K562 (cell line): ENCODE results near the gene GPR108. TPM values are rescaled to one million over a fixed set of nuclear protein-coding genes. Genes with fewer than 3 reads are reported as not detected.

Experiments
- ATAC-seq: fragments of 200-7000 bp; cut with Tn5 transposase; 3 replicates; pipeline ENCODE4 v1.9.1; 2020; ENCODE audit warnings: moderate library complexity
- BruUV-seq: library from RNA; stranded (reverse); fragments of 400-500 nt; replicated peaks from 2 replicates; lab custom pipeline; 2021; lab: Mats Ljungman, UMichigan
- CTCF ChIA-PET: fragments of 300-600 bp; formaldehyde crosslinking; extraction: SDS; loops from one replicate; lab custom pipeline; 2021; ENCODE audit warnings: low intra/inter-chr PET ratio; lab: Yijun Ruan, JAX
- POLR2A ChIA-PET: fragments of 300-600, 350-650 bp; sonication (Branson Sonifier 250); formaldehyde crosslinking; extraction: SDS; loops from one replicate; lab custom pipeline; 2021; ENCODE audit warnings: antibody characterized with exemption, inconsistent platforms; lab: Yijun Ruan, JAX
- DNase-seq, 4 experiments: peaks; one replicate each; pipeline versions ENCODE4 v3.0.0 to v3.0.0-alpha.2; 2011 to 2018; ENCODE audit warnings: low spot score in 3 of 4, mixed read lengths in 3 of 4; ENCODE audit errors: extremely low read depth in 1 of 4
- FAIRE-seq: peaks from 2 replicates; lab custom pipeline; 2011; peaks lifted over from hg19 to GRCh38; lab: Jason Lieb, UNC
- H2AFZ ChIP-seq: 2 replicates; pipeline ENCODE4 v1.6.0; 2011; ENCODE audit warnings: low read depth, low read length, control low read depth, inconsistent platforms
- H3K27ac ChIP-seq: fragments of 200-600 bp; 3 replicates; pipeline ENCODE4 v1.8.0; 2011; ENCODE audit warnings: low read depth, mild to moderate bottlenecking, control low read depth, inconsistent platforms, low read length, moderate library complexity, mixed read lengths; ENCODE audit errors: extremely low read depth
- H3K27me3 ChIP-seq, 2 experiments: fragments of 300-600 bp in 1 of 2; 2 replicates in 1 of 2; 3 replicates in 1 of 2; pipeline versions ENCODE4 v1.6.0 to v1.8.0; 2011; ENCODE audit warnings: inconsistent platforms in 2 of 2, low read length in 2 of 2, mild to moderate bottlenecking in 1 of 2, mixed read lengths in 1 of 2, moderate library complexity in 1 of 2; ENCODE audit not compliant: control insufficient read depth in 2 of 2, insufficient read depth in 2 of 2
- H3K36me3 ChIP-seq: fragments of 300-600 bp; 3 replicates; pipeline ENCODE4 v1.8.0; 2011; ENCODE audit warnings: mild to moderate bottlenecking, low read length, inconsistent platforms; ENCODE audit not compliant: control insufficient read depth, insufficient read depth
- H3K4me1 ChIP-seq, 2 experiments: fragments of 200-600 bp in 1 of 2; replicated peaks in 1 of 2; 2 replicates in 1 of 2; 3 replicates in 1 of 2; pipeline versions ENCODE4 v1.5.1 to v1.8.0; 2011; ENCODE audit warnings: inconsistent platforms in 2 of 2, low read length in 2 of 2, mild to moderate bottlenecking in 1 of 2, mixed read lengths in 1 of 2, moderate library complexity in 1 of 2; ENCODE audit not compliant: control insufficient read depth in 2 of 2, insufficient read depth in 2 of 2
- H3K4me2 ChIP-seq: 2 replicates; pipeline ENCODE4 v1.6.1; 2011; ENCODE audit warnings: low read length, control low read depth, inconsistent platforms, mixed read lengths; ENCODE audit not compliant: insufficient read depth
- H3K4me3 ChIP-seq: fragments of 200-600 bp; sonication (generic), shearing (Covaris generic); 2 replicates; pipeline ENCODE4 v1.5.1; 2016; ENCODE audit warnings: control low read depth, inconsistent platforms
- H3K79me2 ChIP-seq: fragments of 200-600 bp; 3 replicates; pipeline ENCODE4 v1.8.0; 2011; ENCODE audit warnings: low read length, inconsistent platforms; ENCODE audit not compliant: control insufficient read depth, insufficient read depth
- H3K9ac ChIP-seq, 2 experiments: 2 replicates each; pipeline versions ENCODE4 v1.6.0 to v1.6.1; 2011; ENCODE audit warnings: low read depth in 2 of 2, low read length in 2 of 2, control low read depth in 1 of 2, inconsistent platforms in 1 of 2, mild to moderate bottlenecking in 1 of 2, mixed read lengths in 1 of 2; ENCODE audit not compliant: insufficient read depth in 1 of 2
- H3K9me1 ChIP-seq: one replicate; pipeline ENCODE4 v1.6.0; 2011; ENCODE audit warnings: inconsistent platforms, mild to moderate bottlenecking, low read length, moderate library complexity; ENCODE audit not compliant: control insufficient read depth, insufficient read depth
- H3K9me3 ChIP-seq: replicated peaks from 2 replicates; pipeline ENCODE4 v1.5.1; 2011; ENCODE audit warnings: low read depth, low read length, inconsistent platforms; ENCODE audit not compliant: control insufficient read depth, insufficient read depth
- H4K20me1 ChIP-seq: replicated peaks from 2 replicates; pipeline ENCODE4 v1.6.1; 2011; ENCODE audit warnings: low read length, inconsistent platforms, mixed read lengths; ENCODE audit not compliant: control insufficient read depth, insufficient read depth
- ATF3 ChIP-seq, 2 experiments: fragments of 450-650 bp in 1 of 2; sonication (generic) in 1 of 2; formaldehyde crosslinking in 1 of 2; IDR thresholded peaks in 1 of 2; conservative IDR thresholded peaks in 1 of 2; 2 replicates each; pipeline versions ENCODE4 v1.6.1 to v1.8.1; 2016 to 2023; ENCODE audit warnings: mild to moderate bottlenecking in 2 of 2, moderate library complexity in 2 of 2, inconsistent platforms in 1 of 2, missing genetic modification reagents in 1 of 2
- ATF4 ChIP-seq: fragments of 450-650 bp; formaldehyde crosslinking; IDR thresholded peaks from 2 replicates; pipeline ENCODE4 v1.4.0; 2022; ENCODE audit warnings: mild to moderate bottlenecking, moderate library complexity
- KAT8 ChIP-seq: fragments of 450-650 bp; IDR thresholded peaks from 2 replicates; pipeline ENCODE4 v1.6.1; 2016; ENCODE audit warnings: low read depth, mild to moderate bottlenecking
- MECOM ChIP-seq: fragments of 250-450 bp; sonication (Bioruptor Pico); IDR thresholded peaks from 2 replicates; pipeline ENCODE4 v1.8.0; 2022; ENCODE audit warnings: inconsistent platforms
- OTX1 ChIP-seq: fragments of 450-650 bp; formaldehyde crosslinking; IDR thresholded peaks from 2 replicates; pipeline ENCODE4 v1.4.0; 2022; ENCODE audit warnings: mild to moderate bottlenecking
- PHB ChIP-seq: fragments of 250-450 bp; sonication (Bioruptor Pico); IDR thresholded peaks from 2 replicates; pipeline ENCODE4 v1.5.0; 2021
- STAT6 ChIP-seq: sonication (generic); formaldehyde crosslinking; IDR thresholded peaks from 2 replicates; pipeline ENCODE4 v1.8.1; 2023; ENCODE audit warnings: mild to moderate bottlenecking, missing genetic modification reagents
- TEAD4 ChIP-seq, 2 experiments: sonication (generic) in 1 of 2; formaldehyde crosslinking in 1 of 2; IDR thresholded peaks; 2 replicates each; pipeline versions ENCODE4 v1.6.1 to v1.8.0; 2012 to 2022; ENCODE audit warnings: borderline replicate concordance in 1 of 2, inconsistent platforms in 1 of 2, low read length in 1 of 2, mild to moderate bottlenecking in 1 of 2, missing genetic modification reagents in 1 of 2
- TRIM24 ChIP-seq, 2 experiments: fragments of 450-650 bp; IDR thresholded peaks; 2 replicates each; pipeline ENCODE4 v1.6.1; 2016
- ZNF354B ChIP-seq: fragments of 250-450 bp; sonication (Bioruptor Pico); IDR thresholded peaks from 2 replicates; pipeline ENCODE4 v1.4.0; 2020
- WGBS: fragments of 100-300 bp; shearing (Covaris generic); methylation state at CpG from one replicate; pipeline ENCODE4 v1.1.6; 2016; ENCODE audit warnings: low coverage, mixed read lengths; ENCODE audit not compliant: insufficient coverage; ENCODE audit errors: missing lambda C conversion rate; 5-methylcytosine and 5-hydroxymethylcytosine counted together
- in situ Hi-C: fragments of 300-500 bp; cut with MboI; formaldehyde crosslinking; loops from 4 replicates; pipeline ENCODE4 v1.15.0; 2018; ENCODE audit warnings: inconsistent platforms, mixed read lengths
- intact Hi-C: fragments of 100-400 bp; cut with micrococcal nuclease; formaldehyde crosslinking; loops from 2 replicates; pipeline ENCODE4 v1.14.2; 2022
- polyA plus RNA-seq, 8 experiments: library from polyadenylated mRNA; depleted of rRNA in 4 of 8; stranded (reverse) in 5 of 8; unstranded in 3 of 8; fragments of >200 nt; fragmentation: Nextera tagmentation in 2 of 8; fragmentation: Illumina TruSeq in 1 of 8; extraction: Ambion mirVana in 2 of 8; extraction: Trizol in 1 of 8; gene quantifications; 2 replicates each; pipeline versions ENCODE4 v1.2.1 to v1.2.3, GENCODE V29; 2011 to 2014; ENCODE audit warnings: inconsistent platforms in 1 of 8, missing spikeins in 1 of 8
- total RNA-seq, 7 experiments: library from RNA; depleted of rRNA in 6 of 7; stranded (reverse); fragments of >200 nt in 6 of 7; fragmentation: Illumina TruSeq in 2 of 7; extraction: Trizol in 2 of 7; gene quantifications; 2 replicates each; pipeline versions ENCODE4 v1.2.1 to v1.2.3, GENCODE V29; 2011 to 2021; ENCODE audit warnings: low replicate concordance in 1 of 7

Gene GPR108
- total and polyA plus RNA-seq, 9 of the 15 experiments (the other 6 are each of a cell fraction or from before 2014, with no cell fraction given), result 2.4 to 33.2 (median 24.4) TPM

GRCh38 chr19:6687114-6687513, 50.3 kb downstream of the GPR108 start:
- ATAC-seq, result no peak
- Histone ChIP-seq H3K79me2 (no peaks in the 10 kb centered on the region), H3K27me3 (no peaks in the 10 kb centered on the region), H3K4me3 (no peak overlapping the region), H3K9ac (no peak overlapping the region), H3K9me3 (no peaks in the 10 kb centered on the region; the same call in 1 of the 2 replicates), H3K4me1 (peaks cover 0 to 11% of the 10 kb centered on the region in 2 experiments; a peak in 3 of 5 replicates), H3K36me3 (no peaks in the 10 kb centered on the region), H3K4me2 (no peak overlapping the region), H3K9me1 (no peaks in the 10 kb centered on the region), H4K20me1 (no peaks in the 10 kb centered on the region), H2AFZ (no peak overlapping the region), H3K27ac (no peak overlapping the region)
- no TSS peak for BruUV-seq
- ChIA-PET CTCF (no interaction called here), POLR2A (interaction anchor here (0.9 kb wide), 1 partner anchor 9 kb away, joined by 3 read pairs; no protein-coding TSS in a partner anchor)
- intact Hi-C loops (no loop called here), in situ Hi-C loops (no loop called here)
- TF ChIP-seq ZNF354B (CRISPR knock-in tag) (no peak), ATF3 (IDR thresholded peaks at IDR 0.05) (peak; percentile 32; the same call in 1 of the 2 replicates), ATF3 (CRISPR knock-in tag; conservative IDR thresholded peaks at IDR 0.05) (no peak)
- DNase-seq, result no peak
- 20% methylated on average over 5 of the region's 5 CpGs for WGBS
- no peak for FAIRE-seq

GRCh38 chr19:6686628-6686975, 50.8 kb downstream of the GPR108 start:
- no peak overlapping the region for H3K9ac ChIP-seq
- no peak overlapping the region for H3K27ac ChIP-seq
- ATAC-seq, result no peak
- H3K27me3 ChIP-seq, result no peaks in the 10 kb centered on the region
- intact Hi-C loops, result no loop called here
- H3K36me3 ChIP-seq, result no peaks in the 10 kb centered on the region
- no peak overlapping the region for H3K4me2 ChIP-seq
- DNase-seq, result no peak
- H3K9me3 ChIP-seq, result no peaks in the 10 kb centered on the region; the same call in 1 of the 2 replicates
- no peak overlapping the region for H2AFZ ChIP-seq
- no peaks in the 10 kb centered on the region for H3K79me2 ChIP-seq
- ChIA-PET POLR2A (interaction anchor here (0.7 to 0.9 kb wide), 2 partner anchors 9 to 19 kb away, joined by 3 read pairs; no protein-coding TSS in a partner anchor), CTCF (no interaction called here)
- H4K20me1 ChIP-seq, result no peaks in the 10 kb centered on the region
- H3K4me1 ChIP-seq, result peaks cover 0 to 16% of the 10 kb centered on the region in 2 experiments; a peak in 3 of 5 replicates
- H3K9me1 ChIP-seq, result no peaks in the 10 kb centered on the region
- in situ Hi-C loops, result no loop called here
- FAIRE-seq, result no peak
- 30% methylated on average over 4 of the region's 4 CpGs for WGBS
- BruUV-seq, result no TSS peak
- no peak overlapping the region for H3K4me3 ChIP-seq
- no peak for TF ChIP-seq OTX1
- TF ChIP-seq STAT6 (CRISPR knock-in tag), result no peak
- TF ChIP-seq ATF4 (CRISPR knock-in tag), result no peak
- TF ChIP-seq KAT8, result no peak
- no peak for TF ChIP-seq TRIM24 (IDR thresholded peaks at IDR 0.05)
- TF ChIP-seq MECOM (CRISPR knock-in tag), result no peak
- TF ChIP-seq TEAD4 (IDR thresholded peaks at IDR 0.05; ENCODE audit: low read length), result no peak
- TF ChIP-seq TEAD4 (CRISPR knock-in tag; IDR thresholded peaks at IDR 0.05; ENCODE audit: borderline replicate concordance), result no peak
- TF ChIP-seq PHB, result no peak
